ENCODE measurements around the gene PIGX.

- TF ChIP-seq CTCF (IDR thresholded peaks at IDR 0.05; ENCODE audit: low read depth, low read length) (no peak), POLR2A (IDR thresholded peaks at IDR 0.05; ENCODE audit: extremely low read depth, insufficient read length) (no peak)
- TF ChIP-seq, protein P1, sequence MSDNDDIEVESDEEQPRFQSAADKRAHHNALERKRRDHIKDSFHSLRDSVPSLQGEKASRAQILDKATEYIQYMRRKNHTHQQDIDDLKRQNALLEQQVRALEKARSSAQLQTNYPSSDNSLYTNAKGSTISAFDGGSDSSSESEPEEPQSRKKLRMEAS (IDR thresholded peaks at IDR 0.05; ENCODE audit: low read depth, low read length), result no peak
Observed at GRCh38 chr3:196677931-196678330, 34.2 kb upstream of the PIGX start.

All from NB4 (cell line).